DND-41 (cell line): ENCODE data around the gene CNTNAP5.

ENCODE experiments used
- ATAC-seq: fragments of 200-7000 bp; cut with Tn5 transposase; 3 replicates; pipeline ENCODE4 v1.9.1; 2021; ENCODE audit warnings: low read depth; ENCODE audit not compliant: insufficient read depth
- DNase-seq: peaks from one replicate; pipeline ENCODE4 v3.0.0-alpha.2; 2020
- H2AFZ ChIP-seq: 2 replicates; pipeline ENCODE4 v1.6.0; 2012; ENCODE audit warnings: low read depth, low read length
- H3K27ac ChIP-seq: 2 replicates; pipeline ENCODE4 v1.5.1; 2012; ENCODE audit warnings: low read length, inconsistent platforms
- H3K27me3 ChIP-seq: fragments of 200-600 bp; sonication (generic); 2 replicates; pipeline ENCODE4 v1.6.0; 2012; ENCODE audit warnings: low read length, mild to moderate bottlenecking, inconsistent platforms; ENCODE audit not compliant: insufficient read depth, poor library complexity
- H3K36me3 ChIP-seq: 2 replicates; pipeline ENCODE4 v1.5.1; 2012; ENCODE audit warnings: low read length, inconsistent platforms; ENCODE audit not compliant: insufficient read depth
- H3K4me1 ChIP-seq: 2 replicates; pipeline ENCODE4 v1.5.1; 2012; ENCODE audit warnings: mild to moderate bottlenecking, low read length; ENCODE audit not compliant: insufficient read depth
- H3K4me2 ChIP-seq: 2 replicates; pipeline ENCODE4 v1.6.0; 2012; ENCODE audit warnings: mild to moderate bottlenecking, moderate library complexity, low read length, inconsistent platforms; ENCODE audit not compliant: insufficient read depth
- H3K4me3 ChIP-seq, 2 experiments: fragments of 200-600 bp in 1 of 2; shearing (Covaris generic) in 1 of 2; 2 replicates each; pipeline ENCODE4 v1.5.1; 2012 to 2016; ENCODE audit warnings: inconsistent platforms in 2 of 2, low read length in 2 of 2, mild to moderate bottlenecking in 2 of 2, low read depth in 1 of 2, moderate library complexity in 1 of 2
- H3K79me2 ChIP-seq: 2 replicates; pipeline ENCODE4 v1.6.0; 2012; ENCODE audit warnings: low read length, inconsistent platforms; ENCODE audit not compliant: insufficient read depth
- H3K9ac ChIP-seq: 2 replicates; pipeline ENCODE4 v1.6.0; 2012; ENCODE audit warnings: low read depth, mild to moderate bottlenecking, inconsistent platforms, low read length, moderate library complexity
- H3K9me3 ChIP-seq: 2 replicates; pipeline ENCODE4 v1.5.1; 2012; ENCODE audit warnings: low read length, moderate library complexity, mild to moderate bottlenecking, inconsistent platforms; ENCODE audit not compliant: insufficient read depth, severe bottlenecking
- H4K20me1 ChIP-seq: 2 replicates; pipeline ENCODE4 v1.6.0; 2012; ENCODE audit warnings: low read length; ENCODE audit not compliant: insufficient read depth
- CTCF ChIP-seq: IDR thresholded peaks from 2 replicates; pipeline ENCODE4 v1.5.1; 2012; ENCODE audit warnings: borderline replicate concordance, low read length, moderate library complexity, mild to moderate bottlenecking; ENCODE audit not compliant: poor library complexity, severe bottlenecking; ENCODE audit errors: extremely low read depth
- EZH2 ChIP-seq: IDR thresholded peaks from 3 replicates; pipeline ENCODE4 v1.6.1; 2012; ENCODE audit warnings: borderline replicate concordance, low read depth, mild to moderate bottlenecking, moderate library complexity, low read length, inconsistent platforms; ENCODE audit not compliant: severe bottlenecking

The CNTNAP5 gene

GRCh38 chr2:124193706-124194105, 168.6 kb downstream of the CNTNAP5 start:
- H4K20me1 ChIP-seq: no peaks in the 10 kb centered on the region
- no peak overlapping the region for H3K4me2 ChIP-seq
- H3K9ac ChIP-seq: no peak overlapping the region
- no peaks in the 10 kb centered on the region for H3K4me1 ChIP-seq
- ATAC-seq: no peak
- H3K27me3 ChIP-seq: no peaks in the 10 kb centered on the region
- no peaks in the 10 kb centered on the region for H3K36me3 ChIP-seq
- no peak overlapping the region for H2AFZ ChIP-seq
- DNase-seq: no peak
- H3K79me2 ChIP-seq: no peaks in the 10 kb centered on the region
- H3K4me3 ChIP-seq: no peak overlapping the region
- no peaks in the 10 kb centered on the region for H3K9me3 ChIP-seq
- TF ChIP-seq CTCF (no peak), EZH2 (no peak)
- no peak overlapping the region for H3K27ac ChIP-seq

DNA sequence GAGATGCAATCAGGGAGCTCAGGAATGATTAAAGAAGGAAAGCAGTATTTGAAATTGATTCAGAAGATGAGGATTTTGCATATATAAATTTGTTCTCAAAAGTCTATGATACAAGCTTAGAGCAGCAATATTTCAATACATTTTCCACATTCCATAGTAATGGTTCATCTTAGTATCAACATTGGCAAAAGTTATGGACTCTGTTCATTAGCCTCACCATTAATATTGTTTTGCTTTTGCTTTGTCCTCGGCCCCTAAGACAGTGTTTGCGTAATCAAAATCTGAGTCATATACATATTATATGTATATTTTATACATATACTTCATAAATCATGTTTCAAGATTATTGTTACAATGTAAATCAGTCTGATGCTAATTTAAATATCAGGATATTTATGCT, 176.6 kb downstream of the CNTNAP5 start:
- no peaks in the 10 kb centered on the region for H3K4me1 ChIP-seq
- H3K4me2 ChIP-seq: no peak overlapping the region
- no peaks in the 10 kb centered on the region for H3K27me3 ChIP-seq
- TF ChIP-seq CTCF: no peak
- no peak for TF ChIP-seq EZH2
- H3K4me3 ChIP-seq: no peak overlapping the region
- DNase-seq: no peak
- no peak overlapping the region for H3K9ac ChIP-seq
- no peaks in the 10 kb centered on the region for H3K36me3 ChIP-seq
- H3K79me2 ChIP-seq: no peaks in the 10 kb centered on the region
- no peak overlapping the region for H2AFZ ChIP-seq
- no peak overlapping the region for H3K27ac ChIP-seq
- no peaks in the 10 kb centered on the region for H4K20me1 ChIP-seq
- H3K9me3 ChIP-seq: no peaks in the 10 kb centered on the region
- no peak for ATAC-seq

GRCh38 chr2:124209441-124209840, 184.4 kb downstream of the CNTNAP5 start:
- Histone ChIP-seq H3K79me2 (no peaks in the 10 kb centered on the region), H3K9ac (no peak overlapping the region), H4K20me1 (no peaks in the 10 kb centered on the region), H3K4me1 (no peaks in the 10 kb centered on the region), H3K27ac (no peak overlapping the region), H3K4me2 (no peak overlapping the region), H3K4me3 (no peak overlapping the region), H3K27me3 (no peaks in the 10 kb centered on the region), H3K36me3 (no peaks in the 10 kb centered on the region), H3K9me3 (no peaks in the 10 kb centered on the region), H2AFZ (no peak overlapping the region)
- TF ChIP-seq CTCF (no peak), EZH2 (no peak)
- ATAC-seq: no peak
- DNase-seq: no peak

DNA sequence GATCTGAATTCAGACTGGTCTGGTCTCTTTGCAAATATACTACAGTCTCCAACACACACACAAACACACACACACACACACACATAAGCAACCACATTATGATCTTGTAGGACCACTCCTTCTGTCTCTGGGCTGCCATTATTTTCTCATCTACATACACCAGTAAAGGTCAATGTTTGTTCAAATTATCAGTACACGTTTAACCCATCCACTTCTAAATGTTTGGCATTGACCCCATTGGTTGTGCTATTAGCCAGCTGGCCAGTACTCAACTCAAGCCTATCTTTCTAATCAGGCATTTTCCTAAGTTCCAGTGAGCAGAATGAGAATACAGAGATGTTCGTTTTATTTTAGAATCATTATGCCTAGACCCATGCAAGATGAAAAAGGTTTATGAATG, 186.4 kb downstream of the CNTNAP5 start:
- H2AFZ ChIP-seq: no peak overlapping the region
- no peak for ATAC-seq

More for the DNA sequence above, 186.4 kb downstream of the CNTNAP5 start:
- no peaks in the 10 kb centered on the region for H4K20me1 ChIP-seq
- no peaks in the 10 kb centered on the region for H3K27me3 ChIP-seq
- no peak overlapping the region for H3K4me3 ChIP-seq
- no peaks in the 10 kb centered on the region for H3K36me3 ChIP-seq
- H3K9ac ChIP-seq: no peak overlapping the region
- DNase-seq: no peak
- no peak overlapping the region for H3K27ac ChIP-seq
- H3K9me3 ChIP-seq: no peaks in the 10 kb centered on the region
- H3K4me2 ChIP-seq: no peak overlapping the region
- TF ChIP-seq EZH2 (no peak), CTCF (no peak)
- H3K4me1 ChIP-seq: no peaks in the 10 kb centered on the region
- H3K79me2 ChIP-seq: no peaks in the 10 kb centered on the region
